ENCODE results near the gene SOX9.

The SOX9 gene

GRCh38 chr17:72089453-72089987 lies 31.3 kb upstream of the SOX9 start:
- DNase-seq (ENCODE audit: low spot score): no peak
- TF ChIP-seq, protein P1, sequence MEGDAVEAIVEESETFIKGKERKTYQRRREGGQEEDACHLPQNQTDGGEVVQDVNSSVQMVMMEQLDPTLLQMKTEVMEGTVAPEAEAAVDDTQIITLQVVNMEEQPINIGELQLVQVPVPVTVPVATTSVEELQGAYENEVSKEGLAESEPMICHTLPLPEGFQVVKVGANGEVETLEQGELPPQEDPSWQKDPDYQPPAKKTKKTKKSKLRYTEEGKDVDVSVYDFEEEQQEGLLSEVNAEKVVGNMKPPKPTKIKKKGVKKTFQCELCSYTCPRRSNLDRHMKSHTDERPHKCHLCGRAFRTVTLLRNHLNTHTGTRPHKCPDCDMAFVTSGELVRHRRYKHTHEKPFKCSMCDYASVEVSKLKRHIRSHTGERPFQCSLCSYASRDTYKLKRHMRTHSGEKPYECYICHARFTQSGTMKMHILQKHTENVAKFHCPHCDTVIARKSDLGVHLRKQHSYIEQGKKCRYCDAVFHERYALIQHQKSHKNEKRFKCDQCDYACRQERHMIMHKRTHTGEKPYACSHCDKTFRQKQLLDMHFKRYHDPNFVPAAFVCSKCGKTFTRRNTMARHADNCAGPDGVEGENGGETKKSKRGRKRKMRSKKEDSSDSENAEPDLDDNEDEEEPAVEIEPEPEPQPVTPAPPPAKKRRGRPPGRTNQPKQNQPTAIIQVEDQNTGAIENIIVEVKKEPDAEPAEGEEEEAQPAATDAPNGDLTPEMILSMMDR (IDR thresholded peaks at IDR 0.05; ENCODE audit: extremely low read depth, missing control alignments): no peak

DNA sequence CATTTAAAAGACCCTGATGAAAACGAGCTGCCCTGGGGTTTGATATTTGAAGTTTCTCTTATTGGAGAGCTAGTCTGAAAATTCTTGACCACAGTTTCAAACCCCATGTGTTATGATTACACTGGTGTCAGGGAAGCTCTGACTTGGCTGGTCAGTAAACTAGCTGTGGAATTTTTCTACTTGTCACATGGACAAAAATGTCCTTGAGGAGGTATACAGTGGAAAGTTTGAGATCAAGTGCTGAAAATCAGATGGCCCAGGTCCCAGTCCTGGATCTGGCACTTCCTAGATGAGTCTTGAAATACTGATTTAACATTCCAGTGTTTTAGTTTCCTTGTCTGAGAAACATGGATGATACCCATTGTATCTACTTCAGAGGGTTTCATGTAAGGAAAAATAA lies 30.7 kb upstream of the SOX9 start:
- TF ChIP-seq, protein P1 (IDR thresholded peaks at IDR 0.05; ENCODE audit: extremely low read depth, missing control alignments): no peak
- DNase-seq (ENCODE audit: low spot score): no peak

- TF ChIP-seq, protein P1 (IDR thresholded peaks at IDR 0.05; ENCODE audit: extremely low read depth, missing control alignments): no peak
- DNase-seq (ENCODE audit: low spot score): no peak
Observed at GRCh38 chr17:72092710-72093322, 28.0 kb upstream of the SOX9 start.

DNA sequence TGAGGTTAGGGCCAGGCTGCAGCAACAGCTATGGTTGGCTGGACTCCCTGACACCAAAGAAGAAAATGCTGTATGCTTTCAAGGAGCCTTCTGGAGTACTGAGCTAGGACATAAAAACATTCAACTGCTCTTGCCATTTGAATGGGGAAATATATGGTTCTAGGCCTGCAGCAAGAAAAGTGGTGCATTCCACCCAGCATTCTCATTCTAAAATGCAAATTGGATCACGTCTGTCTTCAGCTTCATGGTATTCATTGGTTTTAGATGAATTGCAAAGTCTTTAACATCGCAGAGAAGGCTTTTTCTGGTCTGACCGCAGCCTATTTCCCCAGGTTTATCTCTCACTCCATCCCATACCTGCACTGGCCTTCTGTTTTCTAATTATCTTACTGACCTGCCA lies 27.1 kb upstream of the SOX9 start:
- TF ChIP-seq, protein P1 (IDR thresholded peaks at IDR 0.05; ENCODE audit: extremely low read depth, missing control alignments): no peak
- DNase-seq (ENCODE audit: low spot score): no peak

GRCh38 chr17:72095316-72095715 lies 25.5 kb upstream of the SOX9 start:
- DNase-seq (ENCODE audit: low spot score): no peak
- TF ChIP-seq, protein P1 (IDR thresholded peaks at IDR 0.05; ENCODE audit: extremely low read depth, missing control alignments): no peak

DNA sequence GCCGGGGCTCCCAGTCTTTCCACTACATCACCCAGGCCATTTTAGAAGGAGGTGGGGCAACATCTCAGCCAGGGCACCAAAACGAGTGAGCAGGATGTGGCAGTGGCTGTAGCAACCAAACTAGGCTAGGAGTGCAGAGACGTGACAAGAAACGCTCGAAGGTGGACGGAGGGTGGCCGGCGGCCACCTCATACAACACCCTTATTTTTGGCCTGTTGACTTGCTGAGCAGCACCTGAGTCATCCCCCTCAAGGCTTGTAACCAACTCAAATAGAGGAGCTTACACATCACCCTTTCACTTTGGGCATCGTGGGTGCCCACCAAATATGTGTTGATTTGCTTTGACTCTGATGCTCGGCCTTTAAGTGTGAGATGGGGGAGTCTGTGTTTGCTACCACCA lies 23.7 kb upstream of the SOX9 start:
- no peak for DNase-seq (ENCODE audit: low spot score)

GRCh38 chr17:72099919-72100318 lies 20.9 kb upstream of the SOX9 start:
- no peak for DNase-seq (ENCODE audit: low spot score)
- TF ChIP-seq, protein P1 (IDR thresholded peaks at IDR 0.05; ENCODE audit: extremely low read depth, missing control alignments): no peak

More for the DNA sequence above, 23.7 kb upstream of the SOX9 start:
- TF ChIP-seq, protein P1 (IDR thresholded peaks at IDR 0.05; ENCODE audit: extremely low read depth, missing control alignments): no peak

All from GM20000 (cell line).